SKM-1 treated with dmso at 0.1 percent for 144 hours (cell line): ENCODE measurements around the gene RHOD.

Experiments
- DNase-seq: peaks from one replicate; lab custom pipeline; 2025; ENCODE audit not compliant: unreplicated experiment; lab: John Stamatoyannopoulos, UW

RHOD gene

DNA sequence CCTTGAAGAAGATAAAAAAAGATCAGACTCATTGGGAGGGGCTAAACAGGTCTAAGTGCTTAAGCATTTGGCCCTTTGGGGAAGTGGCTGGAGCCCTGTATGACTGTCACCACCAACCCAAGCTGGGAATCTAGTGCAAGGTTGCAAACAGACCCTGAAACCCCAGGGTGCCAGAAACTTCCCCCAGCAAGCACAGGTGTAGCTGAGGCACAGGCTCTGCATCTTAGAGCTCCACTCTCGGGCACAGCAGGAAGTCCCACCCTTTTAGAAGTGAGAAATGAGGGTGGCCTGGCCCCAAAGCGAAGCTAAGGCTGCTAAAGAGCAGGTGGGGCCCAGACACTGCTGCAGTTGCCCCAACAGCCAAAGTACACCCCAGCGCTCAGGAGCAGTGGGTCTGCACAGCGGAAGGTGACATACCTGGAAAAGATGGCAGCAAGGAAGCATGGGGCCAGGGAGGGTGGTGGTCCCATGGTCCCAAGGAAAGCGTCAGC is 56.6 kb downstream of the RHOD start:
- DNase-seq, result peak; percentile 76

DNA sequence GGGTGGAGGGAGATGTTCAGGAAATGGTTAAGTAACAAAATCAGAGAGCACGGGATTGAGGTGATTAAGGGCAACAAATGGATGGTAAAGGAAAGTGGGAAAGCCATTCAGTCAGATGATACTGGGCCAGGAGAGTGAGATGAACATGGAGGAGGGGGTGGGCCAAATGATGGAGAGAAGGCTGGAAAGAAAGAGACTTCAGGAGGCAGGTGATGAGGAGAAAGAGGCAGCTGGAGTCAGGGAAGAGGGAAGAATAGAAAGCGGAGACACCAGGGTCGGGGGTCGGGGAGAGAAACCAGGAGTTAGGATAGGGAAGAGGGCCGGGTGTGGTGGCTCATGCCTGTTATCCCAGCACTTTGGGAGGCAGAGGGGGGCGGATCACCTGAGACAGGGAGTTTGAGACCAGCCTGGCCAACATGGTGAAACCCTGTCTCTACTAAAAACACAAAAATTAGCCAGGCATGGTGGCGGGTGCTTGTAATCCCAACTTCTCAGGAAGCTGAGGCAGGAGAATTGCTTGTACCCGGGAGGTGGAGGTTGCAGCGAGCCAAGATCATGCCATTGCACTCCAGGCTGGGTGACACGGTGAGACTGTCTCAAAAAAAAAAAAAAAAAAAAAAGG is 57.7 kb downstream of the RHOD start:
- no peak for DNase-seq

DNA sequence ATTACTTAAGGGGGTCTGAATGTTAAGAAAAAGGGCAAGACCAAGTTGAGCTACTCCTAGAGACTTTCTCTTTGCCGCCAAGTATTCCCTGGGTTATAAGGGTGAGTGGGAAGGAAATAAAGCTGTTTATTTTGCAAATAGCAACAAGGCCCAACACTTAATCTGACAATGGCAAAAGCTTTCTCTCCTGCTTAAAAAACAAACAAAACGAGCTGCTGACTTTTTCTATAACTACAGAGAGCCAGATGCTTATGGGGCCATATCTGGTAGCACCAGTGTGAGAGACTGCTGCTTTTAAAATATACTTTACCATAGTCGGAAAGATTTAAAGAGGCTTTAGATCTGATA is 60.1 kb downstream of the RHOD start:
- DNase-seq, result no peak

DNA sequence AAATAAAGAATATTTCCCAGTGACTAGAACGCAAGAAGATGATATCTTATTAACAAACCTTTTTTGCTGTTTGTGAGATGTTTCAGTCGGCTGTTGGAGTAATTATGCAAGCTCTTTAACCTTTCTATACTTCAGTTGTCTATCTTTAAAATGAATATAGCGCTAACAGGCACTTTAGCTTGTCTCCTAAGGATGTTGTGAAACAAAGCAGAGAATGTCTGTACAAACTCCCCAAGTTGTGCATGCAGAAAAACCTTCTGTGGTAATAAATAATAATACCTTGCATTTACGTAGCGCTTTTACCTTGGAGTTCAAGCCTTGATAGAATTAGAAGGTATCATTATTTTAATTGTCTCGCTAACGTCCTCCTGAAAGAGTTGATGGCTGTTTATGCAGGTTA is 60.5 kb downstream of the RHOD start:
- DNase-seq, result no peak

DNA sequence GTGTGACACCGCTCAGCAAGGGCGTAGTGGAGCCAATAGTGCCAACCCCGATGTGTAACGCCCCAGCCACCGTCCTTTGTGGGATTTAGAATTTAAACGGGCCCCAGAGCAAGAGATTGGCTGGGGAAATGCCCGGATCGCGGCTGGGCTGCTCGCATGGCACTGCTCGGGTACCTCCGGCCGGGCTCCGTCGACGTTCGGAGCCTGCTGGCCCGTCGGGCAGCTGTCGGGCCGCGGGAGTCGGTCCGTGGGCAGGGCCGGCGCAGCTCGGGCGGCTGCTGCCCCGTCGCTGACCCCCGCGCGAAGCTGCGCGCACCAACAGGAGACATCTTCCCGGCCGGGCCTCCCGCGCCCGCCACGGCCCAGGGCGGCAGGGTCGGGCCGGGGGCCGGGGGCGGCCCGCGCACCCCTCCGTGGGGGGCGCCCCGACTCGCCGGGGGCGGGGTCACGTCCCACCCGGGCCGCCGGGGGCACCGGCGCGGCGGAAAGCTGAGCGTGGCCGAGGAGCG is 61.1 kb downstream of the RHOD start:
- DNase-seq, result no peak

DNA sequence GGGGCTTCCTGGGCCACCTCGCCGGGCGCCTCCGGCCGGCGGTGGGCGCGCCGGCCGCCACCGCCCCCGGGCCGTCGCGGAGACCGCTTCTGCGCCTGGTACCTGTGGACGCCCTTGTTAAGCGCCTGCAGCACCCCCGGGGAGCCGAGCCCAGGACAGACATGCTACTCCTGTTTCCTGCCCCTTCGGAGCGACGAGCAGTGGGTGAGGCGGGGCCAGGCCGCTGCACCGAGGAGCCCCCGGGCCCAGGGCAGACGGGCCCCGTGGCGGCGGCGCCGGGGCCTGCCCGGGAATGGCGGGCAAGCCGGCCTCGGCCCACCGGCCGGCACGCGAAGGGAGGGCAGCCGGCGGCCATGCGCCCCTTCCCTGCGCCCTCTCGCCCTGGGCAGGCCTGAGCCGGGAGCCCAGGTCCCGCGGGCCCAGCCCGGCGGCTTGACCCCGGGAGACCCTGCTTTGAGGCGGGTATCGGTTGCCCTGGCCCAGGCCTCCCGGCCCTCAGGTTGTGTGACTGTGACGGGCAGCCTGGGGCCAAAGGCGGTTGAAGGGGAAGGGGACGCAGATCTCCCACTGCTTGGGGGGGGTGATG is 61.6 kb downstream of the RHOD start:
- DNase-seq, result no peak

DNA sequence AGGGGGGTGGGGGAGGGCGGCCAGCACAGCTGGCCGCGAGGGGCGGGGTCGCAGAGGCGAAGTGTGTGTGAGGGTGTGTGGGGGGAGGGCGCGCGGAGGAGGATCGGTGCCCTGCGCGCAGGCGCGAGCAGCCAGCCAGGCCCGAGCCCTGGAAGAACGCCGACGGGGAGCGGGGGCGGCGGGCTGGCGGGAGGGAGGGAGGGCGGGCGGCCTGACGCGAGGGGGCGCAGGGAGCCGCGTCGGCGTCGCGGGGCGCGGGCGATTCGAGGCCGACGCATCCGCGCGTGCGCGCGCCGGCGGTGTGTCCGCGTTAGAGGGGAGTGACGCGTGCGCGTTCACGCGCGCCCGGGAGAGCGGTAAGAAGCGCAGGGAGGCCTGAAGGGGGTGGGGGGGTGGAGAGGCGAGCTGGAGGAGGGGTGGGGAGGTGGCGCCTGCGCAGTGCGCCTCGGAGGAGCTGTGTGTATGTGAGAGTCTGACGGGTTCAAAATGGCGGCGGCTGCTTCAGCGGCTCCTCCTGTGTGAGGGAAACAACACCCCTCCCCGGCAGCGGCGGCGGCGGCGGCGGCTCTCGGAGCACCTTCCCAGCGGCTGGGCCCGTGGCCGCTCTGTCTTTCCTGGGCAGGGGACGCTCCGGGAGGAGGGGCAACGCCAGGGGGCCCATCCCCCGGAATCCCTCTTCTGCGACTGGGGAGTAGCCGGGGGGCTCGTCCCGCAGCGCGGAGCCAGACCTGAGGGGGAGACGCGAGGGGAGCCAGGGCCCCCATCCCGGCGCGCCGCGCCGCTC is 62.3 kb downstream of the RHOD start, which contains the start of gene KDM2A:
KDM2A (plus strand) TSS at position 463 of the 784 bp plus-strand sequence. CDS start 2,054 bp downstream, outside the sequence.
- peak; percentile 89 for DNase-seq

GRCh38 chr11:67119585-67120391 is 63.1 kb downstream of the RHOD start:
- DNase-seq, result no peak

DNA sequence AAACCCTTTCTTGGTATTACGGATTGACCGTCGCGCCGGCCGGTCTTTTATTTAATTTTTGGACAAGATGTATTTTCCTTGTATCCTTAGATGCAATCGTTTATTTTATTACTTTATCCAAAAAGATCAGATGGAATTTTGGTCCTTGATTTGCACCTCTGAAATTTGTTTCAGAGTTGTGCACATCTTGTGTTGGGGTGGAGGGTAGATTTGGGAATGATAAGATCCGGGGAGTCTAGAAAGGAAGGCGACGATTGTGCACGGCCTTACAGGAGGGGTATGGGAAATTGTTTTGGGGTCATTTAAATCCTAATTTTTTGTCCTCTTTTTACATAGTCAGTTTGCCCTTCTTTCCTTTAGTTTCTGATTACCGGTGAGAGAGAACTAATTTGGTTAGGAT is 63.8 kb downstream of the RHOD start:
- no peak for DNase-seq

DNA sequence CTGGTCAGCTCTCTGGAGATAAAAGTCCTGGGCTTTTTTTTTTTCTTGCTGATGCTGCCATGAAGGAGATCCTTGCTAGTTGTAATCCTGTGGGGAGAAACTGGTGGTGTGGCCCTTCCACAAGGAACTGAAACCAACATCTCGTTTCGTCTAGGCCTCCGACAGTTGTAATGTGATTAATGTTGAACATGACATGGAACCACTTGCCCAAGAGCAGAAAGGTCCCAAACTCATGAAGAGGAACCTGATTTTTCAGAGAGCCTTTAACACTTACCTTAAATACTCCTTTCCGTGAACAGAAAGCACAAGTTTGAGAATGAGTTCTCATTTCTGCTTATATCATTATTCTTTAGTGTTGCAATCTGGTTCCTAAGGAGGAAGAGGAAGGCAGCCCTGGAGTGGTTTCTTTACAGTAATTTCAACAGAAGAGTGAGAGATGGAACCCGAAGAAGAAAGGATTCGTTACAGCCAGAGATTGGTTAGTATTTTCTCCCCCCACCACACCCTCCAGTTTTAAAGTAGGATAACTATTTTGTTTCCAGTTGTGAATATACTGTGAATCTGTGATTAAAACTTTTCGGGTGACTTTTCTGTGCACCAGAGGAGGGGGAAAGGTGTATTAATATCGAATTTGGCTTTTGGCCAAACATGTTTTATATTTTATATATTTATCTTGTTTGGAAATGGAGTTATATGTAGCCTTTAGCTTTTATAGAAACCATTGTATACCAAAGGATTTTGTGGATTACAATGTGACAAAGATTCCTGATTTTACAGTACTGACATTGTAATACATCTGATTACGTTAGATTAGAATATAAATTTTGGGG is 64.4 kb downstream of the RHOD start:
- peak; percentile 94 for DNase-seq
